Activated CD8-positive, alpha-beta T cell treated with anti-CD3 and anti-CD28 coated beads for 36 hours (primary cell): ENCODE data around the gene EARS2. TPM values are rescaled to one million over a fixed set of nuclear protein-coding genes. Genes with fewer than 3 reads are reported as not detected.

Experiments used
- ATAC-seq: fragments of 200-7000 bp; cut with Tn5 transposase; one replicate; pipeline ENCODE4 v1.10.0; 2021; ENCODE audit warnings: mild to moderate bottlenecking, moderate library complexity
- CTCF ChIA-PET: fragments of 350-600 bp; sonication (Branson Sonifier 250); formaldehyde crosslinking; loops from one replicate; lab custom pipeline; 2021; ENCODE audit warnings: antibody characterized with exemption; lab: Charles Lee
- POLR2A ChIA-PET: fragments of 350-600 bp; sonication (Branson Sonifier 250); formaldehyde crosslinking; loops from one replicate; lab custom pipeline; 2021; ENCODE audit warnings: antibody characterized with exemption; lab: Charles Lee
- DNase-seq: peaks from one replicate; pipeline ENCODE4 v3.0.0-alpha.2; 2020
- H3K27ac Mint-ChIP-seq: one replicate; pipeline ENCODE4 v1.8.0; 2021; ENCODE audit warnings: mild to moderate bottlenecking, mixed read lengths
- H3K27me3 Mint-ChIP-seq: one replicate; pipeline ENCODE4 v1.8.0; 2021; ENCODE audit warnings: mixed read lengths
- H3K36me3 Mint-ChIP-seq: one replicate; pipeline ENCODE4 v1.8.0; 2021; ENCODE audit warnings: low read depth, mixed read lengths
- H3K4me1 Mint-ChIP-seq: one replicate; pipeline ENCODE4 v1.8.0; 2021; ENCODE audit warnings: low read depth, mixed read lengths
- H3K4me3 Mint-ChIP-seq: one replicate; pipeline ENCODE4 v1.8.0; 2021; ENCODE audit warnings: mild to moderate bottlenecking, moderate library complexity, mixed read lengths
- H3K9me3 Mint-ChIP-seq: one replicate; pipeline ENCODE4 v1.8.0; 2021; ENCODE audit warnings: mixed read lengths
- intact Hi-C: fragments of 100-400 bp; cut with micrococcal nuclease; formaldehyde crosslinking; loops from one replicate; pipeline ENCODE4 v1.10.0; 2022
- total RNA-seq, 2 experiments: library from RNA; stranded (reverse); gene quantifications; one replicate each; pipeline ENCODE4 v1.2.3, GENCODE V29; 2021
- TF ChIP-seq, protein P1 (sequence below): fragments of 200-600 bp; IDR thresholded peaks from one replicate; pipeline ENCODE4 v1.8.0; 2022; ENCODE audit warnings: antibody characterized with exemption, mild to moderate bottlenecking

Gene EARS2
- total RNA-seq, 2 experiments from 2014 or later, result 25.7 to 29.1 TPM

- Mint-ChIP-seq H3K27me3 (no peaks in the 10 kb centered on the region), H3K9me3 (no peaks in the 10 kb centered on the region), H3K4me1 (peaks cover 28% of the 10 kb centered on the region), H3K4me3 (no peak overlapping the region), H3K36me3 (peaks cover 37% of the 10 kb centered on the region), H3K27ac (no peak overlapping the region)
- DNase-seq (no peak), ATAC-seq (no peak)
- TF ChIP-seq, protein P1, sequence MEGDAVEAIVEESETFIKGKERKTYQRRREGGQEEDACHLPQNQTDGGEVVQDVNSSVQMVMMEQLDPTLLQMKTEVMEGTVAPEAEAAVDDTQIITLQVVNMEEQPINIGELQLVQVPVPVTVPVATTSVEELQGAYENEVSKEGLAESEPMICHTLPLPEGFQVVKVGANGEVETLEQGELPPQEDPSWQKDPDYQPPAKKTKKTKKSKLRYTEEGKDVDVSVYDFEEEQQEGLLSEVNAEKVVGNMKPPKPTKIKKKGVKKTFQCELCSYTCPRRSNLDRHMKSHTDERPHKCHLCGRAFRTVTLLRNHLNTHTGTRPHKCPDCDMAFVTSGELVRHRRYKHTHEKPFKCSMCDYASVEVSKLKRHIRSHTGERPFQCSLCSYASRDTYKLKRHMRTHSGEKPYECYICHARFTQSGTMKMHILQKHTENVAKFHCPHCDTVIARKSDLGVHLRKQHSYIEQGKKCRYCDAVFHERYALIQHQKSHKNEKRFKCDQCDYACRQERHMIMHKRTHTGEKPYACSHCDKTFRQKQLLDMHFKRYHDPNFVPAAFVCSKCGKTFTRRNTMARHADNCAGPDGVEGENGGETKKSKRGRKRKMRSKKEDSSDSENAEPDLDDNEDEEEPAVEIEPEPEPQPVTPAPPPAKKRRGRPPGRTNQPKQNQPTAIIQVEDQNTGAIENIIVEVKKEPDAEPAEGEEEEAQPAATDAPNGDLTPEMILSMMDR, result no peak
- ChIA-PET POLR2A (interaction anchor here (0.7 to 2.2 kb wide), 2 partner anchors 8 to 10 kb away, joined by 3 to 6 read pairs; no protein-coding TSS in a partner anchor), CTCF (no interaction called here)
- intact Hi-C loops, result no loop called here
These were observed 38.7 kb downstream of the EARS2 start for GRCh38 chr16:23518435-23518891.

GRCh38 chr16:23516366-23517137 is 40.6 kb downstream of the EARS2 start:
- peaks cover 30% of the 10 kb centered on the region for H3K4me1 Mint-ChIP-seq
- no peaks in the 10 kb centered on the region for H3K27me3 Mint-ChIP-seq
- ChIA-PET POLR2A (interaction anchor here (2.2 kb wide), 1 partner anchor 8 kb away, joined by 6 read pairs; no protein-coding TSS in a partner anchor), CTCF (no interaction called here)
- no peak overlapping the region for H3K27ac Mint-ChIP-seq
- no peak overlapping the region for H3K4me3 Mint-ChIP-seq
- ATAC-seq (no peak), DNase-seq (no peak)
- intact Hi-C loops, result no loop called here
- no peaks in the 10 kb centered on the region for H3K9me3 Mint-ChIP-seq
- peaks cover 28% of the 10 kb centered on the region for H3K36me3 Mint-ChIP-seq
- TF ChIP-seq, protein P1, result no peak

DNA sequence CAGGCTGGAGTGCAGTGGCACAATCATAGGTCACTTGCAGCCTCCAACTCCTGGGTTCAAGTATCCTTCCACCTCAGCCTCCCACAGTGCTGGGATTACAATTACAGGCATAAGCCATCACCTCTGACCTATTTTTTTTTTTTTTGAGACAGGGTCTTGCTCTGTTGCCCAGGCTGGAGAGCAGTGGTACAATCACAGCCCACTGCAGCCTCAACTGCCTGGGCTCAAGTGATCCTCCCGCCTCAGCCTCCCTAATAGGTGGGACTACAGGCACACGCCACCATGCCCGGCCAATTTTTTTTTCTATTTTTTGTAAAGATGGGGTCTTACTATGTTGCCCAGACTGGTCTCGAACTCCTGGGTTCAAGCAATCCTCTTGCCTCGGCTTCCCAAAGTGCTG is 41.3 kb downstream of the EARS2 start:
- TF ChIP-seq, protein P1, result no peak
- H3K36me3 Mint-ChIP-seq, result peaks cover 24% of the 10 kb centered on the region
- no peaks in the 10 kb centered on the region for H3K27me3 Mint-ChIP-seq
- H3K4me3 Mint-ChIP-seq, result no peak overlapping the region
- POLR2A ChIA-PET, result no interaction called here
- peak overlapping the region; percentile 12 for H3K27ac Mint-ChIP-seq
- no peak for DNase-seq
- intact Hi-C loops, result no loop called here
- no peak for ATAC-seq
- H3K4me1 Mint-ChIP-seq, result peaks cover 30% of the 10 kb centered on the region
- H3K9me3 Mint-ChIP-seq, result no peaks in the 10 kb centered on the region
- CTCF ChIA-PET, result no interaction called here

DNA sequence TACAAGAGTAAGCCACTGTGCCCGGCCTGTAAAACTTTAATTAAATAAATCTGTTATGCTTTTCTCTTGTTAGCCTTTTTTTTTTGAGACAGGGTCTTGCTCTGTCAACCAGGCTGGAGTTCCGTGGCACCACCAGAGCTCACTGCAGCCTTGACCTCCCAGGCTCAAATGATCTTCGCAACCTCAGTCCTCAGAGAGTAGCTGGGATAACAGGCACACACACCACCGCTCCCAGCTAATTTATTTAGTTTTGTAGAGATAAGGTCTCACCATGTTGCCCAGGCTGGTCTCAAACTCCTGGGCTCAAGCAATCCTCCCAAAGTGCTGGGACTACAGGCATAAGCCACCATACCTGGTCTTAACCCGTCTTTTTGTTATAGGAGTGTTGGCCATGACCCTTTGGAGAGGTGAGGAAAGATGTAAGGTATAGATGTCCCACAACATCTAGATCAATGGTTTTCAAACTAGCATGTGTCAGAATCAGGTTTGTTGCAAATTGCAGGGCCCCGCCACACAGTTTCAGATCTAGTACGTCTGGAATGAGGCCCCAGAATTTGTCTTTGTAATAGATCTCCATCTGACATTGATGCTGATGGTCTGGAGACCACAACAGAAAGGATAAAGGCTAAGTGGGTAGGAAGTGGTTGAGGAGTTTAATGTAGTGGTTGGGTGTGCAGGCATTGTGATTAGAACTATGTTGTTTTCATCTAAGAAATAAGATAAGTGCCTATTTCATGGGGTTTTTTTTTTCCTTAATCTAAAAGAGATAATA is 42.6 kb downstream of the EARS2 start:
- Mint-ChIP-seq H3K27ac (peak overlapping the region; percentile 17), H3K4me3 (no peak overlapping the region), H3K27me3 (no peaks in the 10 kb centered on the region), H3K9me3 (no peaks in the 10 kb centered on the region), H3K36me3 (peaks cover 23% of the 10 kb centered on the region), H3K4me1 (peaks cover 32% of the 10 kb centered on the region)
- ATAC-seq (peak; percentile 64), DNase-seq (peak; percentile 75)
- intact Hi-C loops, result no loop called here
- TF ChIP-seq, protein P1, result no peak
- CTCF ChIA-PET, result interaction anchor here (1.2 kb wide), 1 partner anchor 43 kb away, joined by 3 read pairs; the partner anchor contains the start of genes EARS2 and UBFD1
- POLR2A ChIA-PET, result interaction anchor here (1.0 to 1.3 kb wide), 3 partner anchors 9 to 62 kb away, joined by 4 to 7 read pairs (median 5); partner anchors contain the start of gene COG7
